Activated CD8-positive, alpha-beta T cell treated with anti-CD3 and anti-CD28 coated beads for 36 hours (primary cell): ENCODE results near the gene ITPR2. TPM values are rescaled to one million over a fixed set of nuclear protein-coding genes. Genes with fewer than 3 reads are reported as not detected.

ENCODE experiments used
- ATAC-seq: fragments of 200-7000 bp; cut with Tn5 transposase; one replicate; pipeline ENCODE4 v1.10.0; 2021; ENCODE audit warnings: mild to moderate bottlenecking, moderate library complexity
- CTCF ChIA-PET: fragments of 350-600 bp; sonication (Branson Sonifier 250); formaldehyde crosslinking; loops from one replicate; lab custom pipeline; 2021; ENCODE audit warnings: antibody characterized with exemption; lab: Charles Lee
- POLR2A ChIA-PET: fragments of 350-600 bp; sonication (Branson Sonifier 250); formaldehyde crosslinking; loops from one replicate; lab custom pipeline; 2021; ENCODE audit warnings: antibody characterized with exemption; lab: Charles Lee
- DNase-seq: peaks from one replicate; pipeline ENCODE4 v3.0.0-alpha.2; 2020
- H3K27ac Mint-ChIP-seq: one replicate; pipeline ENCODE4 v1.8.0; 2021; ENCODE audit warnings: mild to moderate bottlenecking, mixed read lengths
- H3K27me3 Mint-ChIP-seq: one replicate; pipeline ENCODE4 v1.8.0; 2021; ENCODE audit warnings: mixed read lengths
- H3K36me3 Mint-ChIP-seq: one replicate; pipeline ENCODE4 v1.8.0; 2021; ENCODE audit warnings: low read depth, mixed read lengths
- H3K4me1 Mint-ChIP-seq: one replicate; pipeline ENCODE4 v1.8.0; 2021; ENCODE audit warnings: low read depth, mixed read lengths
- H3K4me3 Mint-ChIP-seq: one replicate; pipeline ENCODE4 v1.8.0; 2021; ENCODE audit warnings: mild to moderate bottlenecking, moderate library complexity, mixed read lengths
- H3K9me3 Mint-ChIP-seq: one replicate; pipeline ENCODE4 v1.8.0; 2021; ENCODE audit warnings: mixed read lengths
- intact Hi-C: fragments of 100-400 bp; cut with micrococcal nuclease; formaldehyde crosslinking; loops from one replicate; pipeline ENCODE4 v1.10.0; 2022
- total RNA-seq, 2 experiments: library from RNA; stranded (reverse); gene quantifications; one replicate each; pipeline ENCODE4 v1.2.3, GENCODE V29; 2021
- TF ChIP-seq, protein P1 (sequence below): fragments of 200-600 bp; IDR thresholded peaks from one replicate; pipeline ENCODE4 v1.8.0; 2022; ENCODE audit warnings: antibody characterized with exemption, mild to moderate bottlenecking

ITPR2 gene
- total RNA-seq, 2 experiments from 2014 or later: 38.9 to 41.2 TPM

GRCh38 chr12:26773313-26774104 is 59.5 kb downstream of the ITPR2 start:
- ChIA-PET POLR2A (no interaction called here), CTCF (no interaction called here)
- peaks cover 22% of the 10 kb centered on the region for H3K4me1 Mint-ChIP-seq
- H3K4me3 Mint-ChIP-seq: no peak overlapping the region
- H3K9me3 Mint-ChIP-seq: peaks cover 22% of the 10 kb centered on the region
- TF ChIP-seq, protein P1, sequence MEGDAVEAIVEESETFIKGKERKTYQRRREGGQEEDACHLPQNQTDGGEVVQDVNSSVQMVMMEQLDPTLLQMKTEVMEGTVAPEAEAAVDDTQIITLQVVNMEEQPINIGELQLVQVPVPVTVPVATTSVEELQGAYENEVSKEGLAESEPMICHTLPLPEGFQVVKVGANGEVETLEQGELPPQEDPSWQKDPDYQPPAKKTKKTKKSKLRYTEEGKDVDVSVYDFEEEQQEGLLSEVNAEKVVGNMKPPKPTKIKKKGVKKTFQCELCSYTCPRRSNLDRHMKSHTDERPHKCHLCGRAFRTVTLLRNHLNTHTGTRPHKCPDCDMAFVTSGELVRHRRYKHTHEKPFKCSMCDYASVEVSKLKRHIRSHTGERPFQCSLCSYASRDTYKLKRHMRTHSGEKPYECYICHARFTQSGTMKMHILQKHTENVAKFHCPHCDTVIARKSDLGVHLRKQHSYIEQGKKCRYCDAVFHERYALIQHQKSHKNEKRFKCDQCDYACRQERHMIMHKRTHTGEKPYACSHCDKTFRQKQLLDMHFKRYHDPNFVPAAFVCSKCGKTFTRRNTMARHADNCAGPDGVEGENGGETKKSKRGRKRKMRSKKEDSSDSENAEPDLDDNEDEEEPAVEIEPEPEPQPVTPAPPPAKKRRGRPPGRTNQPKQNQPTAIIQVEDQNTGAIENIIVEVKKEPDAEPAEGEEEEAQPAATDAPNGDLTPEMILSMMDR: no peak
- no peaks in the 10 kb centered on the region for H3K27me3 Mint-ChIP-seq
- no peak for ATAC-seq
- H3K27ac Mint-ChIP-seq: no peak overlapping the region
- intact Hi-C loops: no loop called here
- no peak for DNase-seq
- peaks cover 56% of the 10 kb centered on the region for H3K36me3 Mint-ChIP-seq

GRCh38 chr12:26771861-26772260 is 61.1 kb downstream of the ITPR2 start:
- Mint-ChIP-seq H3K4me3 (no peak overlapping the region), H3K27ac (no peak overlapping the region), H3K4me1 (peaks cover 33% of the 10 kb centered on the region), H3K36me3 (peaks cover 48% of the 10 kb centered on the region), H3K9me3 (peaks cover 10% of the 10 kb centered on the region), H3K27me3 (no peaks in the 10 kb centered on the region)
- DNase-seq: no peak
- POLR2A ChIA-PET: no interaction called here
- intact Hi-C loops: no loop called here
- TF ChIP-seq, protein P1: no peak
- CTCF ChIA-PET: no interaction called here
- no peak for ATAC-seq

DNA sequence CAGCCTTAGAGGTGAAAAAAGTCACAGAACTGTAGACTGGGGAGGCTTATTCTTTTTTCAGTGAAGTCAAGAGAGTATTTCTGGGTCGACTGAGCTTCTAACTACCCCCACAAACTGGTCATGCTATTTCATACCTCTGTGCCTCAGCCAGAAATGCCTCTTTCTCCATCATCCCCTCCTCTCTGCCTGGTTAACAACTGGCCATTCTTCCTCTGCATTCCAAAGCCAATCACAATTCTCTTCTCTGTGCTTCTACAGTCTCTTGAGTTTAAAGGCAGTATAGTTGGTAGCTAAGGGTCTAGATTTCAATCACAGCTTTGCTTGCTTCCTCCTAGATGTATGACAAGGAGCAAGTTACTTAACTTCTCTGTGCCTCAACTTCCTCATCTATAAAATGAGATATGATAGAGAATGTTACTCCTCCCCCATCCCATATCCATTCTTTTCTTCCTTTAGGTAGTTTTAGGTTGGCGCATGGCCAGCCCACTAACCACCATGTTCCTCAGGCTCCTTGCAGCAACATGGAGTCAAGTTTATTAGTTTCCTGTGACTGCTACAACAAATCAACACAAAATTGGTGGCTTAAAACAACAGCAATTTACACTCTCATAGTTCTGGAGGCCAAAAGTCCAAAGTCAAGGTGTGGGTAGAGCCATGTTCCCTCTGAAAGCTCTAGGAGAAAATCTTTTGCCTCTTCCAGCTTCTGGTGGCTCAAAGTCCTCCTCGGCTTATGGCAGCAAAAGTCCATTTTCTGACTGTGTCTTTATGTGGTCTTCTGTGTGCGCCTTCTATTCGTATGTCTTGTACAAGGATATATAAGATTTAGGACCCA is 62.5 kb downstream of the ITPR2 start:
- H3K4me3 Mint-ChIP-seq: no peak overlapping the region
- peaks cover 39% of the 10 kb centered on the region for H3K36me3 Mint-ChIP-seq
- H3K27me3 Mint-ChIP-seq: no peaks in the 10 kb centered on the region
- no peak overlapping the region for H3K27ac Mint-ChIP-seq
- ATAC-seq: no peak
- POLR2A ChIA-PET: interaction anchor here (1.3 kb wide), 2 partner anchors 14 to 43 kb away, joined by 3 read pairs; no protein-coding TSS in a partner anchor
- TF ChIP-seq, protein P1: no peak
- CTCF ChIA-PET: interaction anchor here (1.2 to 1.5 kb wide), 2 partner anchors 23 to 51 kb away, joined by 3 read pairs; no protein-coding TSS in a partner anchor
- H3K9me3 Mint-ChIP-seq: no peaks in the 10 kb centered on the region
- H3K4me1 Mint-ChIP-seq: peaks cover 33% of the 10 kb centered on the region
- DNase-seq: no peak
- intact Hi-C loops: no loop called here

GRCh38 chr12:26769611-26770010 is 63.4 kb downstream of the ITPR2 start:
- Mint-ChIP-seq H3K27me3 (no peaks in the 10 kb centered on the region), H3K27ac (no peak overlapping the region), H3K36me3 (peaks cover 35% of the 10 kb centered on the region), H3K4me1 (peaks cover 29% of the 10 kb centered on the region), H3K4me3 (no peak overlapping the region), H3K9me3 (no peaks in the 10 kb centered on the region)
- TF ChIP-seq, protein P1: no peak
- ChIA-PET POLR2A (interaction anchor here (1.3 kb wide), 2 partner anchors 13 to 44 kb away, joined by 3 read pairs; no protein-coding TSS in a partner anchor), CTCF (interaction anchor here (1.2 to 1.5 kb wide), 2 partner anchors 22 to 52 kb away, joined by 3 read pairs; no protein-coding TSS in a partner anchor)
- intact Hi-C loops: no loop called here
- no peak for ATAC-seq
- no peak for DNase-seq
